DND-41 (cell line): ENCODE data around the gene CHST10.

Experiments used
- EZH2 ChIP-seq: IDR thresholded peaks from 3 replicates; pipeline ENCODE4 v1.6.1; 2012; ENCODE audit warnings: borderline replicate concordance, low read depth, mild to moderate bottlenecking, moderate library complexity, low read length, inconsistent platforms; ENCODE audit not compliant: severe bottlenecking
- TF ChIP-seq, protein P1 (sequence below): IDR thresholded peaks from 2 replicates; pipeline ENCODE4 v1.5.1; 2012; ENCODE audit warnings: borderline replicate concordance, low read length, moderate library complexity, mild to moderate bottlenecking; ENCODE audit not compliant: poor library complexity, severe bottlenecking; ENCODE audit errors: extremely low read depth

DNA sequence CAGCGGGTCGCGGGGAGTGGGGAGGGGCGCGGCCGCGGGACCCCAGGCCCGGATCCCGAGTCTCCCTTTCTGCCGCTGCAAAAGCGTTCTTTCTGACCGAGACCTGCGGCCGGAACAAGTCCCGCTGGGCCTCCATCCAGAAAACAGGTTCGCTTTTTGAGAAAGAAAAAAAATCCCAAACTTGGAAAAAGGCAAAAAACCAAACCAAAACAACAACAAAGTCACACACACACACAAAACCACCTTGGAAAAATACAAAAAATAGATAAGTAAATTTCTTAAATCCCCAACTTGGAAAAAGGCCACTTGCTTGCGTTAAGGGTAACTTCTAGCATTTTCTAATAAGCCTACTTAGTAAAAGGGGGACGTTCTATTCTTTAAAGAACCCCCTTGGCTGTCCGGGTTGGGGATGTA, 250 bp upstream of the CHST10 start:
- TF ChIP-seq, protein P1, sequence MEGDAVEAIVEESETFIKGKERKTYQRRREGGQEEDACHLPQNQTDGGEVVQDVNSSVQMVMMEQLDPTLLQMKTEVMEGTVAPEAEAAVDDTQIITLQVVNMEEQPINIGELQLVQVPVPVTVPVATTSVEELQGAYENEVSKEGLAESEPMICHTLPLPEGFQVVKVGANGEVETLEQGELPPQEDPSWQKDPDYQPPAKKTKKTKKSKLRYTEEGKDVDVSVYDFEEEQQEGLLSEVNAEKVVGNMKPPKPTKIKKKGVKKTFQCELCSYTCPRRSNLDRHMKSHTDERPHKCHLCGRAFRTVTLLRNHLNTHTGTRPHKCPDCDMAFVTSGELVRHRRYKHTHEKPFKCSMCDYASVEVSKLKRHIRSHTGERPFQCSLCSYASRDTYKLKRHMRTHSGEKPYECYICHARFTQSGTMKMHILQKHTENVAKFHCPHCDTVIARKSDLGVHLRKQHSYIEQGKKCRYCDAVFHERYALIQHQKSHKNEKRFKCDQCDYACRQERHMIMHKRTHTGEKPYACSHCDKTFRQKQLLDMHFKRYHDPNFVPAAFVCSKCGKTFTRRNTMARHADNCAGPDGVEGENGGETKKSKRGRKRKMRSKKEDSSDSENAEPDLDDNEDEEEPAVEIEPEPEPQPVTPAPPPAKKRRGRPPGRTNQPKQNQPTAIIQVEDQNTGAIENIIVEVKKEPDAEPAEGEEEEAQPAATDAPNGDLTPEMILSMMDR, result no peak
- TF ChIP-seq EZH2, result no peak
